ENCODE measurements around the gene CAP2. TPM values are rescaled to one million over a fixed set of nuclear protein-coding genes. Genes with fewer than 3 reads are reported as not detected.
A peak's percentile ranks its signal among the peaks of the same experiment; 100 is the strongest.

The CAP2 gene
- total and polyA plus RNA-seq, 2 experiments from 2014 or later = 6.7 to 9.1 TPM

DNA sequence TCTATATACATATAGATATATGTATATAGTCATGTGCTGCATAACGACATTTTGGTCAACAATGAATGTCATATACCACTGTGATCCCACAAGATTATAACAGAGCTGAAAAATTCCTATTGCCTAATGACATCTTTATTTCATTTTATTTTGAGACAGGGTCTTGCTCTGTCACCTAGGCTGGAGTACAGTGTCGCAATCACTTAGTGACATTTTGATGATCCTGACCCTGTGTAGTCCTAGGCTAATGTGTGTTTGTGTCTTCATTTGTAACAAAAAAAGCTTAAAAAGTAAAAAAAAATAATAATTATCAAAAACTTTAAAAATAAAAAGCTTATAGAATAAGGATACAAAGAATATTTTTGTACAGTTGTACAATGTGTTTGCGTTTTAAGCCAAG lies 202.7 kb downstream of the CAP2 start:
- DNase-seq (ENCODE audit: low spot score) (no peak), ATAC-seq (no peak)
- no peak overlapping the region for H3K27ac Mint-ChIP-seq
- H3K27ac ChIP-seq (ENCODE audit: low read depth) = no peak overlapping the region
- TF ChIP-seq, protein P1, sequence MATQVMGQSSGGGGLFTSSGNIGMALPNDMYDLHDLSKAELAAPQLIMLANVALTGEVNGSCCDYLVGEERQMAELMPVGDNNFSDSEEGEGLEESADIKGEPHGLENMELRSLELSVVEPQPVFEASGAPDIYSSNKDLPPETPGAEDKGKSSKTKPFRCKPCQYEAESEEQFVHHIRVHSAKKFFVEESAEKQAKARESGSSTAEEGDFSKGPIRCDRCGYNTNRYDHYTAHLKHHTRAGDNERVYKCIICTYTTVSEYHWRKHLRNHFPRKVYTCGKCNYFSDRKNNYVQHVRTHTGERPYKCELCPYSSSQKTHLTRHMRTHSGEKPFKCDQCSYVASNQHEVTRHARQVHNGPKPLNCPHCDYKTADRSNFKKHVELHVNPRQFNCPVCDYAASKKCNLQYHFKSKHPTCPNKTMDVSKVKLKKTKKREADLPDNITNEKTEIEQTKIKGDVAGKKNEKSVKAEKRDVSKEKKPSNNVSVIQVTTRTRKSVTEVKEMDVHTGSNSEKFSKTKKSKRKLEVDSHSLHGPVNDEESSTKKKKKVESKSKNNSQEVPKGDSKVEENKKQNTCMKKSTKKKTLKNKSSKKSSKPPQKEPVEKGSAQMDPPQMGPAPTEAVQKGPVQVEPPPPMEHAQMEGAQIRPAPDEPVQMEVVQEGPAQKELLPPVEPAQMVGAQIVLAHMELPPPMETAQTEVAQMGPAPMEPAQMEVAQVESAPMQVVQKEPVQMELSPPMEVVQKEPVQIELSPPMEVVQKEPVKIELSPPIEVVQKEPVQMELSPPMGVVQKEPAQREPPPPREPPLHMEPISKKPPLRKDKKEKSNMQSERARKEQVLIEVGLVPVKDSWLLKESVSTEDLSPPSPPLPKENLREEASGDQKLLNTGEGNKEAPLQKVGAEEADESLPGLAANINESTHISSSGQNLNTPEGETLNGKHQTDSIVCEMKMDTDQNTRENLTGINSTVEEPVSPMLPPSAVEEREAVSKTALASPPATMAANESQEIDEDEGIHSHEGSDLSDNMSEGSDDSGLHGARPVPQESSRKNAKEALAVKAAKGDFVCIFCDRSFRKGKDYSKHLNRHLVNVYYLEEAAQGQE (IDR thresholded peaks at IDR 0.05; ENCODE audit: unreplicated experiment) = no peak
- TF ChIP-seq EZH2 (IDR thresholded peaks at IDR 0.05; ENCODE audit: low read depth, unreplicated experiment) (no peak), EZH2phosphoT487 (IDR thresholded peaks at IDR 0.05; ENCODE audit: unreplicated experiment) (no peak)
- H3F3A ChIP-seq (replicated peaks; ENCODE audit: low read depth) = peaks cover 1% of the 10 kb centered on the region; the same call in 1 of the 2 replicates
- peaks cover under 1% of the 10 kb centered on the region; the same call in 1 of the 2 replicates for H3K4me1 ChIP-seq (ENCODE audit: insufficient read depth)
- peaks cover 7% of the 10 kb centered on the region; the same call in 1 of the 3 replicates for H3K4me1 Mint-ChIP-seq
- no peaks in the 10 kb centered on the region; the same call in 2 of the 3 replicates for H3K9me3 Mint-ChIP-seq
- no peaks in the 10 kb centered on the region for H3K27me3 ChIP-seq (ENCODE audit: insufficient read depth)
- H3K27me3 Mint-ChIP-seq (ENCODE audit: insufficient read depth, low read depth, poor library complexity) = peaks cover 7% of the 10 kb centered on the region
- no peaks in the 10 kb centered on the region for H3K36me3 ChIP-seq (ENCODE audit: insufficient read depth)
- H3K4me2 ChIP-seq = no peak overlapping the region
- no peaks in the 10 kb centered on the region for H4K20me1 ChIP-seq (replicated peaks; ENCODE audit: insufficient read depth)
- no peak overlapping the region for H3K4me3 ChIP-seq
- H2AFZ ChIP-seq = no peak overlapping the region
- no peak overlapping the region for H3K4me3 Mint-ChIP-seq
- no peaks in the 10 kb centered on the region for H3K9me2 ChIP-seq (ENCODE audit: insufficient read depth)
- H3K36me3 Mint-ChIP-seq (ENCODE audit: low read depth) = no peaks in the 10 kb centered on the region; the same call in 2 of the 3 replicates
- H3K79me2 ChIP-seq (replicated peaks; ENCODE audit: insufficient read depth) = no peaks in the 10 kb centered on the region

DNA sequence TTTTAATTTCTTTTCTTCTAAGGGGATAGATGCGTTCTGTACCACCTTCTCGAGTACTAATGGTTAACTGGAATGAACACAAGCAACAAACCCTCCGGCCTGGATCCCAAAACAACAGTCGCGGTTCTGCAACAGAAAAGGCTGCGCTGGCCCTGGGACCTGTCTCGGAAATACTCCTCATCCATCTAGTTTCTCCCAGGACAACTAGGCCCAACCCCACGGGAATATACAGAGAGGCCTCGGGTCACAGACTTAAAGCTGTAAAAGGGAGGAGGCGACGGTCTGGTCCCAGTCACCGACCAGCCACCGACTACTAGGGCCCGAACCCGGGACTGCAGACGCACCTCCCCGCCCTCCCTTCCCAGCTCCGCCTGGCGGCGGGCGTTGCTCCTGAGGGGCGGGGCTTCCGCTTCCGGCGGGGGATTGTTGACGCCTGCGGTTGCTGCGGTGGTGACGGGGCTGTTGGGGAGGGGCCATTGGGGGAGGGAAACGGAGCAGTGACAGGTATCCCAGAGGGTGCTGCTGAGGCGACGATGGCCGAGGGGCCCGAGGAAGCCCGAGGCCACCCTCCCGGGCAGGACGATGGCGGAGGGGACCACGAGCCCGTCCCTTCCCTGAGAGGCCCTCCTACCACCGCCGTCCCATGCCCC lies 206.6 kb downstream of the CAP2 start, which contains the start of gene FAM8A1:
FAM8A1 (plus strand) TSS at position 426 of the 650 bp plus-strand sequence; CDS start at position 534, 108 bp downstream.
- H4K20me1 ChIP-seq (replicated peaks; ENCODE audit: insufficient read depth) = no peaks in the 10 kb centered on the region
- H3K4me3 ChIP-seq = peak within 1 kb of the TSS; percentile 74
- DNase-seq (ENCODE audit: low spot score) (peak; percentile 97), ATAC-seq (peak; percentile 90)
- Mint-ChIP-seq H3K9me3 (no peaks in the 10 kb centered on the region), H3K4me1 (peaks cover 9% of the 10 kb centered on the region; the same call in 2 of the 3 replicates), H3K36me3 (ENCODE audit: low read depth) (no peaks in the 10 kb centered on the region; the same call in 2 of the 3 replicates), H3K27me3 (ENCODE audit: insufficient read depth, low read depth, poor library complexity) (peaks cover 7% of the 10 kb centered on the region), H3K27ac (peak within 1 kb of the TSS; percentile 75; the same call in 1 of the 2 replicates), H3K4me3 (peak within 1 kb of the TSS; percentile 74)
- no peaks in the 10 kb centered on the region for H3K27me3 ChIP-seq (ENCODE audit: insufficient read depth)
- H3K9me2 ChIP-seq (ENCODE audit: insufficient read depth) = no peaks in the 10 kb centered on the region
- H3F3A ChIP-seq (replicated peaks; ENCODE audit: low read depth) = peaks cover 4% of the 10 kb centered on the region; the same call in 1 of the 2 replicates
- H3K36me3 ChIP-seq (ENCODE audit: insufficient read depth) = no peaks in the 10 kb centered on the region
- H3K4me2 ChIP-seq = peak within 1 kb of the TSS; percentile 85
- no peaks in the 10 kb centered on the region for H3K79me2 ChIP-seq (replicated peaks; ENCODE audit: insufficient read depth)
- peak within 1 kb of the TSS; percentile 98 for H2AFZ ChIP-seq
- TF ChIP-seq, protein P2, sequence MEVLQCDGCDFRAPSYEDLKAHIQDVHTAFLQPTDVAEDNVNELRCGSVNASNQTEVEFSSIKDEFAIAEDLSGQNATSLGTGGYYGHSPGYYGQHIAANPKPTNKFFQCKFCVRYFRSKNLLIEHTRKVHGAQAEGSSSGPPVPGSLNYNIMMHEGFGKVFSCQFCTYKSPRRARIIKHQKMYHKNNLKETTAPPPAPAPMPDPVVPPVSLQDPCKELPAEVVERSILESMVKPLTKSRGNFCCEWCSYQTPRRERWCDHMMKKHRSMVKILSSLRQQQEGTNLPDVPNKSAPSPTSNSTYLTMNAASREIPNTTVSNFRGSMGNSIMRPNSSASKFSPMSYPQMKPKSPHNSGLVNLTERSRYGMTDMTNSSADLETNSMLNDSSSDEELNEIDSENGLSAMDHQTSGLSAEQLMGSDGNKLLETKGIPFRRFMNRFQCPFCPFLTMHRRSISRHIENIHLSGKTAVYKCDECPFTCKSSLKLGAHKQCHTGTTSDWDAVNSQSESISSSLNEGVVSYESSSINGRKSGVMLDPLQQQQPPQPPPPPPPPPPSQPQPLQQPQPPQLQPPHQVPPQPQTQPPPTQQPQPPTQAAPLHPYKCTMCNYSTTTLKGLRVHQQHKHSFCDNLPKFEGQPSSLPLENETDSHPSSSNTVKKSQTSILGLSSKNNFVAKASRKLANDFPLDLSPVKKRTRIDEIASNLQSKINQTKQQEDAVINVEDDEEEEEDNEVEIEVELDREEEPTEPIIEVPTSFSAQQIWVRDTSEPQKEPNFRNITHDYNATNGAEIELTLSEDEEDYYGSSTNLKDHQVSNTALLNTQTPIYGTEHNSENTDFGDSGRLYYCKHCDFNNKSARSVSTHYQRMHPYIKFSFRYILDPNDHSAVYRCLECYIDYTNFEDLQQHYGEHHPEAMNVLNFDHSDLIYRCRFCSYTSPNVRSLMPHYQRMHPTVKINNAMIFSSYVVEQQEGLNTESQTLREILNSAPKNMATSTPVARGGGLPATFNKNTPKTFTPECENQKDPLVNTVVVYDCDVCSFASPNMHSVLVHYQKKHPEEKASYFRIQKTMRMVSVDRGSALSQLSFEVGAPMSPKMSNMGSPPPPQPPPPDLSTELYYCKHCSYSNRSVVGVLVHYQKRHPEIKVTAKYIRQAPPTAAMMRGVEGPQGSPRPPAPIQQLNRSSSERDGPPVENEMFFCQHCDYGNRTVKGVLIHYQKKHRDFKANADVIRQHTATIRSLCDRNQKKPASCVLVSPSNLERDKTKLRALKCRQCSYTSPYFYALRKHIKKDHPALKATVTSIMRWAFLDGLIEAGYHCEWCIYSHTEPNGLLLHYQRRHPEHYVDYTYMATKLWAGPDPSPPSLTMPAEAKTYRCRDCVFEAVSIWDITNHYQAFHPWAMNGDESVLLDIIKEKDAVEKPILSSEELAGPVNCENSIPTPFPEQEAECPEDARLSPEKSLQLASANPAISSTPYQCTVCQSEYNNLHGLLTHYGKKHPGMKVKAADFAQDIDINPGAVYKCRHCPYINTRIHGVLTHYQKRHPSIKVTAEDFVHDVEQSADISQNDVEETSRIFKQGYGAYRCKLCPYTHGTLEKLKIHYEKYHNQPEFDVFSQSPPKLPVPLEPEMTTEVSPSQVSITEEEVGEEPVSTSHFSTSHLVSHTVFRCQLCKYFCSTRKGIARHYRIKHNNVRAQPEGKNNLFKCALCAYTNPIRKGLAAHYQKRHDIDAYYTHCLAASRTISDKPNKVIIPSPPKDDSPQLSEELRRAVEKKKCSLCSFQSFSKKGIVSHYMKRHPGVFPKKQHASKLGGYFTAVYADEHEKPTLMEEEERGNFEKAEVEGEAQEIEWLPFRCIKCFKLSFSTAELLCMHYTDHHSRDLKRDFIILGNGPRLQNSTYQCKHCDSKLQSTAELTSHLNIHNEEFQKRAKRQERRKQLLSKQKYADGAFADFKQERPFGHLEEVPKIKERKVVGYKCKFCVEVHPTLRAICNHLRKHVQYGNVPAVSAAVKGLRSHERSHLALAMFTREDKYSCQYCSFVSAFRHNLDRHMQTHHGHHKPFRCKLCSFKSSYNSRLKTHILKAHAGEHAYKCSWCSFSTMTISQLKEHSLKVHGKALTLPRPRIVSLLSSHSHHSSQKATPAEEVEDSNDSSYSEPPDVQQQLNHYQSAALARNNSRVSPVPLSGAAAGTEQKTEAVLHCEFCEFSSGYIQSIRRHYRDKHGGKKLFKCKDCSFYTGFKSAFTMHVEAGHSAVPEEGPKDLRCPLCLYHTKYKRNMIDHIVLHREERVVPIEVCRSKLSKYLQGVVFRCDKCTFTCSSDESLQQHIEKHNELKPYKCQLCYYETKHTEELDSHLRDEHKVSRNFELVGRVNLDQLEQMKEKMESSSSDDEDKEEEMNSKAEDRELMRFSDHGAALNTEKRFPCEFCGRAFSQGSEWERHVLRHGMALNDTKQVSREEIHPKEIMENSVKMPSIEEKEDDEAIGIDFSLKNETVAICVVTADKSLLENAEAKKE (CRISPR knock-in tag; IDR thresholded peaks at IDR 0.05) = no peak
- TF ChIP-seq, protein P3, sequence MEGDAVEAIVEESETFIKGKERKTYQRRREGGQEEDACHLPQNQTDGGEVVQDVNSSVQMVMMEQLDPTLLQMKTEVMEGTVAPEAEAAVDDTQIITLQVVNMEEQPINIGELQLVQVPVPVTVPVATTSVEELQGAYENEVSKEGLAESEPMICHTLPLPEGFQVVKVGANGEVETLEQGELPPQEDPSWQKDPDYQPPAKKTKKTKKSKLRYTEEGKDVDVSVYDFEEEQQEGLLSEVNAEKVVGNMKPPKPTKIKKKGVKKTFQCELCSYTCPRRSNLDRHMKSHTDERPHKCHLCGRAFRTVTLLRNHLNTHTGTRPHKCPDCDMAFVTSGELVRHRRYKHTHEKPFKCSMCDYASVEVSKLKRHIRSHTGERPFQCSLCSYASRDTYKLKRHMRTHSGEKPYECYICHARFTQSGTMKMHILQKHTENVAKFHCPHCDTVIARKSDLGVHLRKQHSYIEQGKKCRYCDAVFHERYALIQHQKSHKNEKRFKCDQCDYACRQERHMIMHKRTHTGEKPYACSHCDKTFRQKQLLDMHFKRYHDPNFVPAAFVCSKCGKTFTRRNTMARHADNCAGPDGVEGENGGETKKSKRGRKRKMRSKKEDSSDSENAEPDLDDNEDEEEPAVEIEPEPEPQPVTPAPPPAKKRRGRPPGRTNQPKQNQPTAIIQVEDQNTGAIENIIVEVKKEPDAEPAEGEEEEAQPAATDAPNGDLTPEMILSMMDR (conservative IDR thresholded peaks at IDR 0.05; ENCODE audit: low read depth in 2 of 2) = peak; percentile 19 to 24
- TF ChIP-seq POLR2AphosphoS5 (IDR thresholded peaks at IDR 0.05; ENCODE audit: low read depth) (peak; percentile 87), CREB1 (CRISPR knock-in tag; IDR thresholded peaks at IDR 0.05; ENCODE audit: low read depth) (peak; percentile 89)
- H3K27ac ChIP-seq (ENCODE audit: low read depth) = peak within 1 kb of the TSS; percentile 72; the same call in 1 of the 2 replicates
- H3K4me1 ChIP-seq (ENCODE audit: insufficient read depth) = peaks cover 8% of the 10 kb centered on the region; the same call in 1 of the 2 replicates

Data from GM23338 (cell line).